NCI-H345 (cell line): Measurements from ENCODE around the gene TRIM43B.
"Not testable (repeated sequence)": the region's sequence is repeated elsewhere in the genome, so short reads cannot be mapped to it uniquely, and the experiment has no call there.

Experiments used
- DNase-seq: peaks from one replicate; lab custom pipeline; 2025; lab: John Stamatoyannopoulos, UW

The TRIM43B gene

GRCh38 chr2:95433973-95434372 is 50.6 kb downstream of the TRIM43B start:
- not testable (repeated sequence) for DNase-seq

DNA sequence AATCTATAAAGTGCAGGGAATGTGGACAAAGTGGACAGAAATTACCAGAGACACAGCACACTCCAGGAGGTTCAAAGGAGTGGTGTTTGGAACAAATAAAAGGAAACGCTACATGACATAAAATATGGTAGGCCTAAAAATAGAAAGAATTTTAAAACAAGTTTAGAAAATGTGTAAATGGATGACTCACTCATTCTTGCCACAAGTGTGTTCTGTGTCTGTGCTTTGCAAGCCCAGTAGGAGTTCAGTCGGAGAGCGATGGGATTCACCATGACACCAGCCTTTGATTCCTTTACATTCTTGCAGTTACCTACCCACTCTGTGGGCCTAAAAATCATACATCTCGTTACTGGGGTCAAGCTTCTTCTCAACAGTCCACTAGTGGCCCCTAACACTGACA is 51.2 kb downstream of the TRIM43B start:
- DNase-seq: not testable (repeated sequence)

DNA sequence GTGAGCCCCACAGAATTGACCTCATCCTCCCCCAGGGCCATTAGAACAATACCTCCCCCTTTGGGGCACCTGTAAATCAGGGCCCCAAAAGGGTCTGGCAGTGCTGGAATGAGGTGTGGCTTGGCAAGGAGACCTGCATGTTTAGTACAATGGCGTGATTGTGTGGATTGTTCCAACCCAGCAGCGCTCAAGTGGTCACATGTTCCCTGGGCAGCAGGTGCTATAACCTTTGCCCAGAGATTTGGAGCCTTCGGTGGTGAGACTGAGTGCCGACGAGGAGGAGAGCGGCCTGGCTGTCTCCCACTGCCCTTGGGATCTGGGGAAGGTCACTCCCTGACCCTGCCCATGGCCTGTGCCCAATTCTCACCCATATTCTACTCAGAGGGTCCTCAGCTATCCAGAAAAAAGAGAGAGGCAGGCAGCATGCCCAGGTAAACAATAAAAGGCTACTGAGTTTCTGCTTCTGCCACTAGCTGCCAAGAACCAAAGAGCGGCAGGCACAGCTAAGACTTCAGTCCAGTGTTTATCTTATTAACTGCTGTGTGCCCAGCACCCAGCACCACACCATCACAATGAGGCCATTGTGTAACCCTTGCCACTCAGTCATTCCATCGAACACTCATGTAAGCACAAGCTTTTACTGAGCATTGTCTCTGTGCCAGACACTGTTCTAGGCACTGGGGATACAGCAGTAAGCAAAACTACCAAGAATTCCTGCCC is 54.6 kb downstream of the TRIM43B start:
- not testable (repeated sequence) for DNase-seq

GRCh38 chr2:95427196-95427867 is 57.2 kb downstream of the TRIM43B start:
- DNase-seq: not testable (repeated sequence)
